ENCODE measurements around the gene PHYKPL.

Gene PHYKPL

DNA sequence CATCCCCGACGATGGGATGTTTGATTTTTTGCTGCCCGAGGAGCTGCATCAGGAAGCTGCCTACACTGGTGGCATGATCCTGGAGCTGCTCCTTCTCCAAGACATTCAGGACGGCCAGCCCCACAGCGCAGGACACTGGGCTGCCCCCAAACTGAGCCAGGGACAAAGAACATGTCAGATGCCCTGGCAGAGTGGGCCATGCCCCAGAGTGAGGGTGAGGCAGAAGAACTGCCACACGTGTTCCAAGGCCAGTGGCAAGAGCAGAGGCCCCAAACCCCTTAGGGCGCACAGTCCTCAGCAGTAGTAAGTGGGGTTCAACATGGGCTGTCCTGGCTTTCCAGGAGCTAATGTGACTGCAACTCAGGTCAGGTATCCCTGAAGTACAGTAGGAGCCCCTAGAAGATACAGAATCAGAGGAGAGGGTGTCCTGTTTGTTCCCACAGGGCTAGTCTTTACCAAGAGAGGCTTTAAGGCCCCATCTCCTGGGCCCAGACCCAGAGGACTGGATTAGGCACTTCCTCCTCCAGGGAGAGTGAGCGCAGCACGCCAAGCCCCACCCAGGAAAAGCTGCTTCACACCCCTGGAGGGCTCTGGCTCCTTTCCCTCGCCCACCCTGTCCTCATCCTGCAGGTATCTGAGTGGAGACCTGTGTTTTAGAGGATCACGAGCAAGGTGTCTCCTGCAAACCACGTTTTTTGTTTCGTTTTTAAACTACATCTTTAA, 17.2 kb downstream of the PHYKPL start:
- H3K4me3 ChIP-seq (ENCODE audit: control insufficient read depth, low read depth, low read length): no peak overlapping the region
- TF ChIP-seq, protein P1, sequence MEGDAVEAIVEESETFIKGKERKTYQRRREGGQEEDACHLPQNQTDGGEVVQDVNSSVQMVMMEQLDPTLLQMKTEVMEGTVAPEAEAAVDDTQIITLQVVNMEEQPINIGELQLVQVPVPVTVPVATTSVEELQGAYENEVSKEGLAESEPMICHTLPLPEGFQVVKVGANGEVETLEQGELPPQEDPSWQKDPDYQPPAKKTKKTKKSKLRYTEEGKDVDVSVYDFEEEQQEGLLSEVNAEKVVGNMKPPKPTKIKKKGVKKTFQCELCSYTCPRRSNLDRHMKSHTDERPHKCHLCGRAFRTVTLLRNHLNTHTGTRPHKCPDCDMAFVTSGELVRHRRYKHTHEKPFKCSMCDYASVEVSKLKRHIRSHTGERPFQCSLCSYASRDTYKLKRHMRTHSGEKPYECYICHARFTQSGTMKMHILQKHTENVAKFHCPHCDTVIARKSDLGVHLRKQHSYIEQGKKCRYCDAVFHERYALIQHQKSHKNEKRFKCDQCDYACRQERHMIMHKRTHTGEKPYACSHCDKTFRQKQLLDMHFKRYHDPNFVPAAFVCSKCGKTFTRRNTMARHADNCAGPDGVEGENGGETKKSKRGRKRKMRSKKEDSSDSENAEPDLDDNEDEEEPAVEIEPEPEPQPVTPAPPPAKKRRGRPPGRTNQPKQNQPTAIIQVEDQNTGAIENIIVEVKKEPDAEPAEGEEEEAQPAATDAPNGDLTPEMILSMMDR (IDR thresholded peaks at IDR 0.05; ENCODE audit: control insufficient read depth, insufficient read depth, low read depth, low read length, missing control alignments): no peak
- no peak for DNase-seq (ENCODE audit: low read depth)

DNA sequence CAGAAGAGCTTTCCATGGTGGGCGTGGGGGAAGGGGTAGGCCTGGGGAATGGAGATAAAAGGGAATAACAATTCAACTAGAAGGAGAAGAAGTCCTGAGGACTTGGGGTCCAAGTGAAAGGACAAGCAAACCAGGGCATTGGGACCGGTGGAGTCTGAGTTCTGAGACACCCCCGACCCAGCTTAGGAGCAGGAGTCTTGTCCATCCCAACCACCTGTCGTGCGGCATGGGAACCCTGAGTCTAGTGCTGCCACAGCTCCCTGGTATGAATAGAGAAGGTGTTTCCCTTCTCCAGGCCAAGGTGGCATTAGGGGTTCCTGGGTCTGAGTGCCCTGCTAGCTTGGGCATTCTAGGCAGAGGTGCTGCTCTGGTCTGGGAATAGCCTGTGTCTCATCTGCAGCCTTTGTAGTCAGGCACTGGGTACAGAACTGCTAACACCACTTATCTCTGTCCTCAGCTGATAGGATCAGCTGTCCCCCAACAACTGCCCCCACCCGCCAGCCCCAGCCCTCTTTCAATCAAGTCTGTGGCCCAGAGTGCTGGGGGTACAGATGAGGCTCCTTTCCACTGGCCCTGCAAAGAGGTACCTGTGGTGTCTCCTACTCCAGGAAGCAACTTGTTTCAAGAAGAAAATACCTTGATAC, 18.3 kb downstream of the PHYKPL start:
- H3K4me3 ChIP-seq (ENCODE audit: control insufficient read depth, low read depth, low read length): no peak overlapping the region
- TF ChIP-seq, protein P1 (IDR thresholded peaks at IDR 0.05; ENCODE audit: control insufficient read depth, insufficient read depth, low read depth, low read length, missing control alignments): no peak
- no peak for DNase-seq (ENCODE audit: low read depth)

DNA sequence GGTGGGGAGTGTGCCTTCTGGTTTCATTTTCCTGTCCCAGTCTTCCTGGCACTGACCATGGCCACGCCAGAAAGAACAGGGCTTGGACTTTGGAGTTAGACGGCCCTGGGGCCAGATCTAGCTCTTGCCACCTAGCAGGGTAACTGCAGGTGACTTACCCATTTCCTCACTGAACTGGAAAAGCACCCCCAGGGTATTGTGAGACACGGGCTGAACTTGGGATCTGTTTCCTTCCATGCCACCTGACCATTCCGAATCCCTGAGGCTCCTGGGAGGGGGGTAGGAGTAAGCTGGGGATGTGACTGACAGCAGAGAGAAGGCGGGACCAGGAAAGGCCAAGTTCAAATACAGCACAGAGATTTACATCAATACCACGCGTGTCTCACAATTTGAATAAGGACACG, 18.9 kb downstream of the PHYKPL start:
- no peak overlapping the region for H3K4me3 ChIP-seq (ENCODE audit: control insufficient read depth, low read depth, low read length)
- no peak for DNase-seq (ENCODE audit: low read depth)
- TF ChIP-seq, protein P1 (IDR thresholded peaks at IDR 0.05; ENCODE audit: control insufficient read depth, insufficient read depth, low read depth, low read length, missing control alignments): no peak

DNA sequence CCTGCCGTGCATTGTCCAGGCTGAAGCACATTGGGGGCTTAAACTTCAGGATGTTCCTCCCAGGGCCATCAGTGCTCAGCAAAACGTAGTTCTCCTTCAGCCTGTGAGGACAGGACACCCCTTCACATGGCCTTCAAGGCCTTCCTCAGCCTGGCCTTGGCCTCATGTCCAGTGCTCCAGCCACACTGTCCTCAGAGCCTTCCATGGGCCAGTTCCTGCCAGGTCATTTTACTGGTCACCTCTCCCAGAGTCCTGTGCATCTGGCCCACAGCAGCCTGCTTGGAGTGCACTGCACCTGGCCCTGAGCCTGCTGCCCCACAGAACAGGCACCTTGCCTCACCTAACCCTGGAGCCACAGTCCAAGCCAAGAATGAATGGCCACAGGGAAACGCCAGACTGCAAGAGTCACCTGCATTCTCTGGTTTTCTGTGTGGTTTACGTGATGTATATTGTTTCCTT, 19.6 kb downstream of the PHYKPL start:
- TF ChIP-seq, protein P1 (IDR thresholded peaks at IDR 0.05; ENCODE audit: control insufficient read depth, insufficient read depth, low read depth, low read length, missing control alignments): no peak
- DNase-seq (ENCODE audit: low read depth): no peak
- H3K4me3 ChIP-seq (ENCODE audit: control insufficient read depth, low read depth, low read length): no peak overlapping the region

DNA sequence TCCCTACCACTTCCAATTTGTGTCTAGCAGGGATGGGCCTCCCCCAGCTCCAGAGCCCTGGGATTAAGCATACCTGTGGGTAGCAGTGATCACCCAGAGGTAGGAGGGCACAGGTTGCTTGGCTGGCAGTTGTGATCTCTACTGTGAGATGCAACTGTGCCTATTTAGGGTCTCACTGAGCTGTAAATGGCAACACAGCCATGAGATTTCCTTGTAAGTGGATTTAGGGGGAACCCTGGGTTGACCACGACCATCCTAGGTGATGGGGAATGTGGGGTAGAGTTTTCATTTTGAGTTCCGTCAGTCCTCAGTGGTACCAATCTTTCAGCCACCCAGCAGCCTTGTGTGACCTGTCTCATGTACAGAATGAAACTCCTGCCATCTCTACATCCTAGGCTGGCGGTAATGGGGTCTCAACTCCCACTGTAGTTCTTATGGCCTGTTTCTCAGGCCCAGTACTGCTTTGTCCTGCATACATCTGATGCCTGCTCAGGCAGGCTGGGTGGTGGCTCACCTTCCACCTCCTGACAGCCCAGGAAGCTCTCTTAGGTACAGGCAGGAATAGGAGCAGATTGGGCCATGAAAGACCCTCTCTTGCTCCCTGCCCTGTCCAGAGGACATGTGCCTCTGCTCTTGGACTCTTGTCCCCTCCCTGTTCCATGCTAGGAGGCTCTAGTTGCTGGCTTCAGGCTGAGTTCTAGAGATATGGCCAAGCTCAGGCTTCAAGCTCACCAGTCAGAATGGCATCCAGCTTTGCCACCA, 20.2 kb downstream of the PHYKPL start:
- TF ChIP-seq, protein P1 (IDR thresholded peaks at IDR 0.05; ENCODE audit: control insufficient read depth, insufficient read depth, low read depth, low read length, missing control alignments): no peak
- H3K4me3 ChIP-seq (ENCODE audit: control insufficient read depth, low read depth, low read length): no peak overlapping the region
- no peak for DNase-seq (ENCODE audit: low read depth)

DNA sequence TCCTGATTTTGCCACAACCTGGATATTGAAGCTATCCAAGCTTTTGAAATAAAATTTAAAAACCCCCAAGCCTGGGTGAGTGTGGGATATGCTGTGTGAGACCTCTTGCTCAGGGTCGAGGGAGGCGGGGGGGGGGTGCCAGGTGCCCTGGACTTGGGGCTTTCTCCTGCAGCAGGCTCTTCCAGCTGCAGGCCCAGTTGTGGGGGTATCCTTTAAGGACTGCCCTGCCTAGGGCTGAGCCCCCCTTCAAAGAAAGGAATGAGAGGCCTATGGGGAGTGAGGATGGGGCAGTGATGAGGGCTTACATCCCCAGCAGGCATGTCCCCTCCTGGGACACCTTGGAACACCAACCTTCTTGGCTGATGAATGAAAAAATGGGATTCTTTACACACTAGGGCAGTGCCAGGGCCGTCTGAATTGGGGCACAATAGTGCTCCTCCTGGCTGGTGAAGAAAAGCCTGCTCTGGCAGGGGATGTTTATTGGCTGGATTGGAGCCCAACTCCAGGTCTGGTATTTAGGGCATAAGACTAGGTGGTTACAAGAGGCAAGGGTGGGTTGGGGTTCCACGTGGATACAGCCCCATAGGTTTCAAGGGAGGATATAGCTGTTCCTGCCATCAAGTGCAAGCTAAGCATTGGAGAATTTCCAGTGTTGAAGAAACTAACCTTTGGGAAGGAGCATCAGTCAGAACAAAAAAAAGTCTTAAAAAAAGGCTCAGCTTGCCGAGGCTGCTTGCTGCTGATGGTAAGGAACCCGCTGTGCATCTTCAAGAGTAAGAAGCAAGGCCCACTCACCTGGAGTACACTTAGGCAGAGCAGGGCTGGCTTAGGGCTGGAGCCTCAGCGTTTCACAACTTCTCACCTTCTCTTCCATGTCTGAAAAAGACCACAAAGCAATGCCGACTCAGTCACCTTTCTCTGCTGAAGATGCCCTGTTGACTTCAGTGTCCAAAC, 21.2 kb downstream of the PHYKPL start:
- no peak overlapping the region for H3K4me3 ChIP-seq (ENCODE audit: control insufficient read depth, low read depth, low read length)
- no peak for DNase-seq (ENCODE audit: low read depth)
- TF ChIP-seq, protein P1 (IDR thresholded peaks at IDR 0.05; ENCODE audit: control insufficient read depth, insufficient read depth, low read depth, low read length, missing control alignments): no peak

All from AG09309 (cell line).